ENCODE measurements around the gene PF4V1. TPM values are rescaled to one million over a fixed set of nuclear protein-coding genes. Genes with fewer than 3 reads are reported as not detected.

PF4V1 gene
- total RNA-seq, 6 experiments from 2014 or later, result not detected

GRCh38 chr4:73823760-73824159, 29.3 kb upstream of the PF4V1 start:
- no peaks in the 10 kb centered on the region for H3K4me1 ChIP-seq
- H3K27ac ChIP-seq, result no peak overlapping the region
- H3K4me3 ChIP-seq, result no peak overlapping the region
- TF ChIP-seq CTCF (IDR thresholded peaks at IDR 0.05), result no peak
- no peak for TF ChIP-seq POLR2A (IDR thresholded peaks at IDR 0.05)
- no peaks in the 10 kb centered on the region for H3K27me3 ChIP-seq
- no peak for ATAC-seq
- intact Hi-C loops (cut with DNase I), result no loop called here
- DNase-seq, result no peak
- H3K9me3 ChIP-seq, result no peaks in the 10 kb centered on the region
- H3K36me3 ChIP-seq, result no peaks in the 10 kb centered on the region

GRCh38 chr4:73828956-73829355, 24.1 kb upstream of the PF4V1 start:
- Histone ChIP-seq H3K27me3 (no peaks in the 10 kb centered on the region), H3K36me3 (no peaks in the 10 kb centered on the region), H3K9me3 (no peaks in the 10 kb centered on the region), H3K27ac (no peak overlapping the region), H3K4me1 (no peaks in the 10 kb centered on the region), H3K4me3 (no peak overlapping the region)
- TF ChIP-seq CTCF (IDR thresholded peaks at IDR 0.05), result no peak
- no peak for TF ChIP-seq POLR2A (IDR thresholded peaks at IDR 0.05)
- DNase-seq, result no peak
- 49% methylated on average over 3 of the region's 3 CpGs for WGBS (ENCODE audit: insufficient coverage, low coverage, low lambda C conversion rate, missing lambda C conversion rate)
- no peak for ATAC-seq
- intact Hi-C loops (cut with DNase I), result no loop called here

- intact Hi-C loops (cut with DNase I), result no loop called here
- no peak for ATAC-seq
Observed at GRCh38 chr4:73831569-73831968, 21.5 kb upstream of the PF4V1 start.

GRCh38 chr4:73832651-73833237, 20.4 kb upstream of the PF4V1 start:
- intact Hi-C loops (cut with DNase I), result no loop called here
- no peaks in the 10 kb centered on the region for H3K27me3 ChIP-seq
- TF ChIP-seq CTCF (IDR thresholded peaks at IDR 0.05), result no peak
- no peak for TF ChIP-seq POLR2A (IDR thresholded peaks at IDR 0.05)
- no peak overlapping the region for H3K27ac ChIP-seq
- DNase-seq (no peak), ATAC-seq (peak; percentile 44 to 92 (median 72))
- no peaks in the 10 kb centered on the region for H3K9me3 ChIP-seq
- H3K4me1 ChIP-seq, result peaks cover 0 to 3% (median 0%) of the 10 kb centered on the region in 4 donors
- H3K36me3 ChIP-seq, result no peaks in the 10 kb centered on the region
- no peak overlapping the region for H3K4me3 ChIP-seq
- WGBS (ENCODE audit: insufficient coverage, low coverage, low lambda C conversion rate, missing lambda C conversion rate), result 25% methylated on average over 1 of the region's 1 CpG

More at GRCh38 chr4:73831569-73831968, 21.5 kb upstream of the PF4V1 start:
- no peaks in the 10 kb centered on the region for H3K9me3 ChIP-seq
- H3K27me3 ChIP-seq, result no peaks in the 10 kb centered on the region
- TF ChIP-seq CTCF (IDR thresholded peaks at IDR 0.05) (no peak), POLR2A (IDR thresholded peaks at IDR 0.05) (no peak)
- no peaks in the 10 kb centered on the region for H3K36me3 ChIP-seq
- 73% methylated on average over 2 of the region's 2 CpGs for WGBS (ENCODE audit: insufficient coverage, low coverage, low lambda C conversion rate, missing lambda C conversion rate)
- H3K27ac ChIP-seq, result no peak overlapping the region
- H3K4me1 ChIP-seq, result peaks cover 0 to under 1% (median 0%) of the 10 kb centered on the region in 4 donors
- H3K4me3 ChIP-seq, result no peak overlapping the region
- DNase-seq, result no peak

All from right lobe of liver (tissue), 6 donors.